ENCODE measurements around the gene NEURL4. TPM values are rescaled to one million over a fixed set of nuclear protein-coding genes. Genes with fewer than 3 reads are reported as not detected.

Gene NEURL4
- polyA plus RNA-seq, 1 donor: 34.5 TPM

GRCh38 chr17:7323731-7324437 lies 5.3 kb downstream of the NEURL4 start:
- DNase-seq: no peak

DNA sequence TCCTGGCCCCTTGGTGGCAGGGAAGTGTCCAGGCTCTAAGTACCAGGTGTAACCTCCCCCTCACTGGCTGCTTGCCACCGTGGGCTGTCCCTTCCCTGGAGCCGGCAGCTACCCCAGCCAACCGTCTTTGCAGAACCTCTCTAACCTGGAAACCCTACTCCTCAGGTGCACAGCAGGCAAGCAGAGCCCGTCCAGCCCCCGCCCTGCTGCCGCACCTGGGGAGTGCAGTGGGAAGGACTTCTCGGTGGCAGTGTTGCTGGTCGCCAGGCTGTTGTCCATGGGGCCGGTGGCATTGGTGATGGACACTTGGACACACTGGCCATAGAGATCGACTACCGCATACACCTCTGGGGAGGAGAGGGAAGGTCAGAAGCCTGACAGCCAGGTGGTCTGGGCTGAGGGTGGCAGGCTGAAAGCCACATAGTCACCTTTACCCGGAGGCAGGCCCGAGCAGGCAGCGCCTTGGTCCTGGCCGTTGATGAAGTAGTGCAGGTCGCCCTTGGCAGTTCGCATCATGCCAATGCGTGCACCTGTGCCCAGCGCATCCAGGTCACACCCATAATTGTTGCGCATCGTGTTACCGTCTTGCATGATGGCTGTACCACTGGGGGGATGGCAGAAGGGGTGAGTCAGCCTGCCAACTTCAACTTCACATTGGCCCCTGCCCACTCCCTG lies 6.5 kb downstream of the NEURL4 start:
- no peak for DNase-seq

GRCh38 chr17:7321466-7321865 lies 7.7 kb downstream of the NEURL4 start:
- DNase-seq: no peak

- no peak for DNase-seq
These were observed 10.8 kb downstream of the NEURL4 start for GRCh38 chr17:7318121-7318860.

DNA sequence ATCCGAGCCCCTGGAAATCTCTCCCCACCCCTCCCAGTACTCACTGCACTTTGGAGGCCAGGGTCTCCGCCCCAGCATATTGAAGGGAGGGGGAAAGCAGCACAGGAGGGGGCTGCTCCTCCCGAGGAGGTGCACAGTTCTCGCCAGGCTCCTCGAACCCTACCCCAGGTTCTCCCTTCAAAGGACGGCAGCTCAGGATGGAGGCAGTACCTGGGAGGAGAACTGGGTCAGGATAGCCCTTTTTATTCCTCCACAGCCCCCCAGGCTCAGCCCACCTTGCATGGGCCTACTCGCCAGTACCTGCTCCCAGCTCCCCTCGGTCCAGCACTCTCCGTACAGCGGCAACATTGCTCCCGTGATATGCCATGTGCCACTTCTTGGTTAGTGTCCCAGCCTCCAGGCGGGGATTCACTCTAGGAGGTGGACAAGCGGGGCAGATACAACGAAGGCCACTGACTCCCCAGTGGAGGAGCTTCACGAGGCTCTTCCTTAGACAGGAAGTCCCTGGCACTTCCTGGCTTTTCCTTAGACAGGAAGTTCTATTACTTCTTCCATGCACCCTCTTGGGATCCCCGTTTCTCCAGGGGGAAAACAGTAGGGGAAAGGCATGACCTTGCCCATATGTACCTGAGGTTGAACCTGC lies 11.9 kb downstream of the NEURL4 start:
- no peak for DNase-seq

GRCh38 chr17:7315570-7316235 lies 13.4 kb downstream of the NEURL4 start:
- DNase-seq: no peak

DNA sequence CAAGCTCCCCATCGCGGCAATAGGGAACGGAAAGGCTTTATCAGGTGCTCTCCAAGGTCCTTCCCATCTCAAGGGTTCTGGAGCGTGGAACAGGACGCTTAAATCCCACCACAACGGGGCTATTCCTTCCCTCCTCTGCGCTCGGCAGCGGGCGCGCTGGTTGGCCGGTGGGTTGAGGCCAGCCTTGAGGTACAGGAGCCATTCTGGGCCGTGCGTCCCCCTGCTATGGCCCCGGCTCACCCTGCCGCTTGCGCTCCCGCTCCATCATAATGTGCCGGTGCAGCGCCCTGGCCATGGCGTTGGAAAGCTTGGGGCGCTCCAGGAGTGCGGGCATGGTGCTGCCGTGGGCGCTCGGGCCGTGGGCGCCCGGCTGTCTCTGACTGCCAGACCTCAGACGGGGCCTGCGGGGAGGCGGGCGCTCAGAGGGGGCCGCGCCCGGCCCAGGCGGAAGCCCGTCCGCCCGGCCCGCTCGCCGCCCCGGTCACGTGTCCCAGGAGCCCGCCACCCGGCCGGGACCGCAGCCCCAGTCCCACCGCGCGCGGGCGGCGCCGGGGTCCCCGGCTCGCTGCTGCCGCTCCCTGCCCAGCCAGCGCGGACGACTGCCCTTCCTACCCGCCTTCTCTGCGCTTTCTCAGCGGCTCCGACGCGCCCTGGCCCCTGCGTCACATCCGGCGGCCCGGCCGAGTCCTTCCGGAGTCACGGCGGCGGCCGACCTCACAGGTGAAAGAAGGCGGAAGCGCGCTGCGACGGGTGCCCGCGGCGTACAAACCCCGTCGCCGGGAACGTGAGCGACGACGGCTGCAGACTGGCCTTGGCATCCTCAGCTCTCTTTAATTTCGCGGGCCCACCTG lies 14.2 kb downstream of the NEURL4 start, which contains the start of gene GPS2:
Gene GPS2, minus strand, starts transcription at position 642 of the 851 bp plus-strand sequence. Its CDS starts 308 bp downstream, at position 334.
- DNase-seq: peak; percentile 86

DNA sequence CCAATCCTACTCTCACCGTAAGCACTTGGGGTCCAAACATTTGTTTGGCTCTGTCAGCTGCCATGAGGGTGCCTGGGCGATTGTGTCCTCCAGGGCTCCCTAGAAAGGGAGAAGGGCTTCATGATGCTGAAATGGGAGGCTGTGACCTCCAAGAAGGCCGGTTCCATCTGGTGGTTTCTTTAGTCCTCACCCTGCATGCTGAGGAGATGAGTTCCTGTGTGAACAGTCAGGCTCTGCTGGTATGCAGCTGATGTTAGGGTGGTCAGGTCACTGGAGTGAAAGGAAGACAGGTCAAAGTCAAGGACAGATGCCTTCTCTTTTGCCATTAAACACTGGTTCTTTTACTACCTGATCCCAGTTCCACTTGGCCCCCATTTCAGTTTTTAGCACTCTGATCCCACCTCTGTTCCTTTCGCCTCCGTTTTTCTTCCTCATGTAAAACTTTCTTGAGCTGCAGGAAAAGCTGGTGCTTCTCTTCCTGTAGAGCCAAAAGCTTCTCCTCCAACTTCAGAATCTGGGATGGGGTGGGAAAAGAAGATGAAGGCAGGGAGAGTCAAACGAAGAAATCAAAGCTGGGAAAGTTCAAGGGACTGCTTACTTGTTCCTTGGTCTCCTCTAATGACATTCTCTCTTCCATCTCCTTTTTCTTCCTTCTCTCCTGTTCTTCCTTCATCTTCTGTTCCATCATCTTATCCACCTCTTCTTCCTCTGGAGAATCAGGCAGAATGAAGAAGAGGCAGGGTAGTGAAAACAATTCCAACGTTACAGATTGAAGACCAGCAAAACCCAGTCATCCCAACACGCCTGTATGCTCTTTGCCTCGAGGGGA lies 15.0 kb downstream of the NEURL4 start:
- DNase-seq: no peak

- no peak for DNase-seq
These were observed 15.8 kb downstream of the NEURL4 start for GRCh38 chr17:7313088-7313889.

DNA sequence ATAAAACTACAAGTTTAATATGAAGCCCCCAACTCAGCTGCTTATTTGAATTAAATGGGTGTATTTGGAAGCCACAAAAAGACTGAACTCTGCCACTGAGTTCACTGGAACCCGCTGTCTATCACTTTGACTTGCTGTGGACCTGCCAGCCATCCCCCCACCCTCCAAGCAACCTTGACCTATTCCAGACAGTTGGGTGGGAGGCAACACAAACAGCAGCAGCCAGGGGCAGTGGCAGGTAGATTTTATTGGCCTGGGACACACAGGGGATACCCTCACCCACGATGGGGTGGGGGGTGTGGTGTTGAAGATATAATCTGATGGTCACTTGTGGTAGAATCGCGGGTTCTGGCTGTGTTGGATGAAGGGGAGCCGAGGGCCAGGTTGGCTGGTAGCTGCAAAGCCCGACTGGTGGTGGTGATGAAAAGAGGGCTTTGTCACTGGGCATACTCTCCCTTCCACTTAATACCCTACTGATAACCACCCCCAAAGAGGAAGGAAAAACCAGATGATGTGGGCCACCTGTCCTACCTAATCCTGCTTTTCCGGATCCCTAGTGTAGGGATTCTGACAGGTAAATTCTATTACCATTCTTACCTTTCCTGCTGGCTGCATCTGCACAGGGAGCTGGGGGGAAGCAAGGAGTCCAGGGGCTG lies 16.6 kb downstream of the NEURL4 start:
- no peak for DNase-seq

DNA sequence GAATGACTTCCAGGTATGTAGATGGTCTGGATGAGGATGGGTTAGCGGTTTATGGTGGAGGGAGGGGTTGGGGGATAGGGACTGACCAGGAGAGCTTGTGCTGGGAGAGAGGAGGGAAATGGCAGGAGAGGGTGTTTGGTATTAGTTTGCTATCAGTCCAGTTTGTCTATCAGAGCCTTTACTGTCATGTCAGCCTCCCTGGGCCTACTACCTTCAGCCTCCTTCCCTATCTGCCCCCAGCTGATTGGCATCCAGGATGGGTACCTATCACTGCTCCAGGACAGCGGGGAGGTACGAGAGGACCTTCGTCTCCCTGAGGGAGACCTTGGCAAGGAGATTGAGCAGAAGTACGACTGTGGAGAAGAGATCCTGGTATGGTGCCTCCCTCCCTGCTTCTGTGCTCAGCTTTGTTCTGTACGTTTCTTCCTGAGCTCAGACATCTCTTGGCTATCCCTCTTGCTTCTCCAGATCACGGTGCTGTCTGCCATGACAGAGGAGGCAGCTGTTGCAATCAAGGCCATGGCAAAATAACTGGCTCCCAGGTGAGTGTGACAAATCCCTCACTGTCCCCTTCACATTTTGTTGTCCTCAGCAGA lies 17.9 kb downstream of the NEURL4 start:
- DNase-seq: no peak

DNA sequence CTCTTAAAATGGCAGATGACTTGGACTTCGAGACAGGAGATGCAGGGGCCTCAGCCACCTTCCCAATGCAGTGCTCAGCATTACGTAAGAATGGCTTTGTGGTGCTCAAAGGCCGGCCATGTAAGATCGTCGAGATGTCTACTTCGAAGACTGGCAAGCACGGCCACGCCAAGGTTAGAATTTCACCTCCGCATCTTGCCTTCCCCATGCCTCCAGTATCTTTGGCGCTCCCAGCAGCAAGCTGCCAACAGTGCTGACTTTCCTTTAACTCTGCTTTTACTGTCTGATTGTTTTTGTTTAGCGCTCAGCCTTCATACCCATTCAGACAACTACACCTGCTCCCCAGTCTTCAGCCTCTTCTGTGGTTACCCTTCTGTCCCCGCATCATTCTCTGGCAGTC lies 19.5 kb downstream of the NEURL4 start:
- DNase-seq: no peak

DNA sequence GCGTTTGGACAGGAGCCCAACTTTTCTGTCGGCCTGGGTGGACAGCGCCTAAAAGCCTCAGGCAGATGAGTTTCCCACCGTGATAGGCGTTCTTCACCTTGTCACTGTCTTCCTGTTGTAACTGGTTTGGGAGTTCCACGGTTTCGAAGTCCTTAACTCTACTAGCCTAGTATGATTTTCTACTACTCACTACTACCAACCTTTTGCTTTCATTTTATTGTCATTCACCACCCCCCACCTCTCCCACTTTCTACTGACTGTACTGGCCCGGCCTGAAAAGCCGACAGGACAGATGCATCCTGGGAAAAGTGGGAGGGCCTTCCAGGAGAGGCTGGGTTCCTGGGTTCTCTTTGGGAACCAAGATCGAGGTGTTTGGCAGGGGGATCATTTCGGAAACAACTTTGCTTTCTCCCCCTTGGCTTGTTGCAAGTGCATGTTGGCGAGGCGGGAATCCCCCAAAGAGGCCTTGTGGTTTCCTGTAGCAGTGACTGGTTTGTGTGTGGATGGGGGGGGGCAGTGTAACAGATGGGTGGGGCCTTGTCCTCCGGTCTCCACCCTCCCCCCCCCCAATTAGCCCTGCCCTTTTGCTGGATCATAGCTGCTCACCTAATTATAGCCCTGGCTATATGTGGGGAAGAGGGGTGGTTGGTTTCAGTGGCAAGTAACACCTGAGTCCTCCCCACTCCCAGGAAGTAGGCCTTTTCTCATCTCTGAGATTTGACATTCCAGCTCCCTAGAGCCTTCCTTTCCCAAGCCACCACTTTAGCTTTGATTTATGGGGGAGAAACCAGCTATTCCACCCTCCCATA lies 20.3 kb downstream of the NEURL4 start:
- no peak for DNase-seq

DNA sequence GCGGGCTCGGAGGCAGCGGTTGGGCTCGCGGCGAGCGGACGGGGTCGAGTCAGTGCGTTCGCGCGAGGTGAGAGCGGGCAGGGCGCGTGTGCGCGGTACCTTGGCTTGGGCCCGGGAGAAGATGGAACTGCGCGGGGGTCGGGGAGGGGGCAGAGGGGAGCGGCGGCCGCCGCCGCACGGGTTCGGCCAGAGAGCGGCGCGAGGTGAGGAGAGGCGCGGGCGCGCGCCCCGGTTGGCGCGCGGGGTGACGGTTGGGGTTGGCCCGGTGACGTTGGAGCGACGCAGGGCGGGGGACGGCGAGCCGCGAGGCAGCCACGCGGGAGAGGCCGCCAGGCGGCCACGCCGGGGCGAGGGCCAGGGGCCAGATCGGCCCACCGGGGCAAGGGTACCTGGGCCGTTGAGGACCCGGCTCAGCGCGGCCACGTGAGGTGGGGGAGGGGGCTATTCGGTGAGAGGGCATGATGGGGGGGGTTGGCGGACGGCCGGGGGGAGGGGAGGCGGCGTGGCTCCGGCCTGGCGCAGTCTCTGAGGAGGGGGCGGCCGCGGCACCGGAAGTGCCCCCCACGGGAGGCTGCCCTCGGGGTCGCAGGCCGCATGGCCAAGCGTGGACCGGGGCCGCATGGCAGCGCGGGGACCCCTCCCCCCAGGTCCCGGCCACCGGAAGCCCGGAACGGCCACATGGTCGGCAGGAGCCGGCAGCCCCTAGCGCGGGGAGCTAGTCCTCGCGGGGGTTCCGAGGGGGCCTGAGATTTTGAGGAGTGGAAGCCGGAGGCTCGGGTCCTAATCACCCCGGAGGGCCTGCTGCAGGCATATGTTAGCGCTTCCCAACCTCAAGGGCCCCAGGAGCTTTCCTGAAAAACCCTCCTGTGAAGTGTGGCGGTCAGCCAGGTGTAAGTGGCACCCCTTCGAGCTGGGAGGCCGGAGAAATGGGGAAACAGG lies 21.2 kb downstream of the NEURL4 start:
- no peak for DNase-seq

GRCh38 chr17:7306911-7307685 lies 22.0 kb downstream of the NEURL4 start, which contains the start of gene EIF5A:
TSS of gene EIF5A (plus strand) at chr17:7307628. CDS start at chr17:7309636, 2,008 bp downstream.
- peak; percentile 100 for DNase-seq
